GM21723 (cell line): ENCODE data around the gene BCL11A.

Experiments
- ATAC-seq: cut with Tn5 transposase; IDR thresholded peaks from one replicate; pipeline ENCODE4 v1.9.1; 2021; ENCODE audit warnings: mild to moderate bottlenecking, moderate library complexity; ENCODE audit not compliant: unreplicated experiment

The BCL11A gene

DNA sequence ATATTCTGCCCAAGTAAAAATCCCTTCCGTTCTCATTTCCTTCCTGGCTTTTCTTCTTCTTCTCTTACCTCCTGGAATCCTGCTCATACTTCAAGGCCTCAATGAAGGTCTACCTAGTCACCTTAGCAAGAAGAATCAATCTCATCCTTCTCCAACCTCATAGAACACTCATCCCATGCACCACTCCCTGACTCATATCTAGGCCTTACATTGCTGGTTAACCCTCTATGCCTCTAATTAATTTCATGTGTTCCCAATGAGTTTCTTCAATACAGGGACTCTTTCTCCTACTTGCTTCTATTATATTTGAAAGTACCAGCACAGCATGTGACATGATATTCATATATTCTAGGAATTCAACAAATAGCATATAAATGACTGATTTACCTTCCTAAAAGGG lies 63.0 kb downstream of the BCL11A start:
- no peak for ATAC-seq

DNA sequence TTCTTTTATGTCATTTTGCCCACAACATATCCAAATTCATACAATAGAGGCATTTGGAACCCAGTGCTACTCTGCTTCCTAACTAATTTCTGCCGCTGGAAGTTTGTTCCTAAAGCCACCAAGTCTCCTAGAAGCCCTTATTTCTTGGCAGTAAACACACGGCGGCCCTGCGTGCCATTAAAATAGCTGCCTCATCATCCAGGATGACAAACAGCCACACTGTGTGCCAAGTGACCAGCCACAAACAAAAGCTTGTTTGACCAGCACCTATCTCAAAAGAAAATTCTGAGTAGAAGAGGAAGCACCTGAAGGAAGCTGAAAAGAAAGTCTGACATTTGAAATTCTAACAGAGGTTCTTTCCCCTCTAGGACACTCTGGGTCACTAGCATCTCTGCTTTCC lies 64.2 kb downstream of the BCL11A start:
- no peak for ATAC-seq

DNA sequence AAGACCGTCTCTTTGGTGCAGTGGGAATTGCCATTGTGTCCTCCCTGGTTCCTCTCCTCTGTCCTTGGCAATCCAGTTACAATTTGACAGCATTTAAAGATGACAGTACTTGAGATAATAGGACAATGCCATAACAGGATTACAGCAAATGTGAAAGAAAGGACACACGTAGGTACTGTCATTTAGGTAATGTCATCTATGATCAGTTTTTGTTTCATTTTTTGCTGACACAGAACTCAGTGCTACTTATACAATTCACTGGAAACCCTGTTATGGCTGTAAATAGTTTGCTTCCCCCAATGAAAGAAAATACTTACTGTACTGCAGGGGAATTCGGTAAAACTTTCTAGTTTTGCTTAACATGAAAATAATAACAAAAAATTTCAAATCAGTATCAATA lies 65.2 kb downstream of the BCL11A start:
- peak; percentile 71 for ATAC-seq

DNA sequence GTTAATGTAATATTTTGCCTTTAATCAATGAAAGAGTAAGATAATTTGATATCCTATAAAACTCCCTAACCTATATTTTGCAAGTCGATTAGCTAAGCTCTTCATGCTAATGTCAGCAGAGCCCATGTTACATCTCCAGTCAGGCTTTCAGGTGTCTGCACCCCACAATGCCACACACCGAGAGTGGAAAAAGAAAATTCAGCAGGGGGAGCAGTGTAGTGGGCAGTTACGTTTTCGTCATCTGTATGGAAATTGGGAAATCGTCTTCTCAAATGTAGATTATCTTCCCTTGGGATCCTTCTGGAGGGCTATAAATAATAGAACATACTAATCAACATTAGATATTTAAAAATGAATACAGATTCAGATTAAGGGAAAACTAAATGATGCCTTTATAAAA lies 66.3 kb downstream of the BCL11A start:
- ATAC-seq = no peak

DNA sequence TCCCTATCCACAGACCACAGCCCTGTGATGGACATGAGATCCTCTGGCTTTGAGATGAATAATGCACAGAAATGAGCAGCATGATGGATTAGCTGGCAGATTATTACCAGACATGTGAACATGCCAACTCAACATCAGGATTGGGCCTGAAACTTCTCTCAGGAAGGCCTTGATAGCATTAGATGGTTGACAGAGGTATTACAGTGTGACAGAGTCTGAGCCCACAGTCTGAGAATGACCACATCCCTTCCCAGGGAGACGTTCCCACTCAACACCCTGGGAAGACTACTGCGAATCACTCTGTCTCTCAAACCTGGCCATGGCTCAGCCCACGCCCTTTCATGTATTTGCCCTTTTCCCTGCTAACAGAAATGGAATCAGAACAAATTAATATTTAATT lies 66.9 kb downstream of the BCL11A start:
- ATAC-seq = no peak

DNA sequence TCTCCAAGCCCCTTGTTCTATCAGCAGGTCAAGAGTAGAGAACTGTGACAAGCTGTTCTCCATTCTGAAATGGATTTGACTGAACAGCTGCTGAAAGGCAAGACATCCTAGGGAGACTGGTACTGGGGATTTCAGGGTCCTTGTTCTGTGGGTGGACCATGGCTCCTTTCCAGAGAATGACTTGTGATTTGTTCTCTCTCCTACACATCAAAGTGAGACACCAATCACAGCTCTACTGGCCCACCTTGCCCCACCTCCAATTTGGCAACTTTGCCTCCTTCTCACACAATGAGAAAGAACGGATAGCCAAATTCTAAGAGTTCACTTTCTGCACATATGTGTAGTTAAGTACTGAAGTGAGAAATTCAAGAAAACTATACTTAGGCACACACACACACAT lies 67.4 kb downstream of the BCL11A start:
- ATAC-seq = no peak

DNA sequence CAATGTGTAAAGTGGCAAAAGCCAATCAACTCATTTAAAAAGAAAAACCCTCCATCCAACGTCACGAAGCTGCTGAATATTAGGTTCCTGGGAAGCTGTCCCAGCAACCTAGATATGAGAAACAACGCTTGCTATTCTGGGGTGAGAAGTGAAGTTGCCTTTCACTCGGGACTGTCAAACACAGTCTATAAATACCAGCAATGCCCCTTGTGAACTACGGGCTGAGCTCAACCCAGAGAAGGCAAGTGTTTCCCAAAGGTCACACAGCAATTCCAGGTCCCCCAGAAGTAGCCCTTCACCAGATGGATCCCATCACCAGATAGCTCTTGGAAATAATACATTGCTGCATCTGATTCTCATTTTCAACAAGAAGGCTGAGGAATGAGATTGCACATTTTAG lies 67.9 kb downstream of the BCL11A start:
- ATAC-seq = no peak

DNA sequence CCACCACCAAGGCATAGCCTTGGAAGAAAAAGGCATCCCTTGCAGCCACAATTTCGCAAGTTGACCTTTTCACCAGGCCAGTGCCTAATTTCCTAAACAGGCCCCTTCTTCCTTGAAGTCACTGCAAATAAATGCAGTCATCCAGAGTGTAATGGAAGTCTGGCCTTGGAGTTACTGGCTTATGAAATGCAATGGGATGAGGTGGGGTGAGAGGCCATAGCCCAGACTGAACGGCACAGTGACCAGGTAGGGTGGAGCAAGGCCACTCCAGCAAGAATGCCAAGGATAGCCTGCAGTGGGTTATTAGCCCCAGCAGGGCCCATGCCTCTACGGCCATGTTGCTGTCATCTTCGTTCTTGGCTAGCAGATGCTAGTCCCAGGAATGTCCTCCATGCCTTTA lies 68.4 kb downstream of the BCL11A start:
- no peak for ATAC-seq

DNA sequence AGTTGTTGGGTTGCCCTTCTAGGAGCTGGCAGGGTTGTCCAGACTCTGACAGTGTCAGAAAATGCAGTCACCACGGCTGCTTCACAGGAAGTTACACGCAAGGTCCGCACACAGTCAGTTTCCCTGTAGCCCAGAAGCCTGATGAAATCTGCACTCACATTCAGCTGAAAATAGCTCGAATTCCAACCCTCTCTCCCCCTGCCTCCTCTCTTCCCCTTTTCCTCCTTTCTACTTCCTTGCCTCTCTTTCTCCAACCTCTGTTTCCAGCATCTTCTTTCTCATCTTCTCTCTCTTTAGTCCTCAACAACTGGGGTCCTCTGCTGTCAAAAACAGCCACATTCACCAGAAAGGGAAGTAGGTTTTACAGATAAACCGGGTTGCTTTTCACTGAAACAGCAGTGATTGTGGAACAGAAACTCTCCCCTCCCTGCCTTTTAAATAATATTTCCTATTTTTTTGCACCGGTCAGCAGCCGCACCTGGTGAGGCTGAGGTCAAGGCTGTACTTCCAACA lies 69.3 kb downstream of the BCL11A start:
- no peak for ATAC-seq

DNA sequence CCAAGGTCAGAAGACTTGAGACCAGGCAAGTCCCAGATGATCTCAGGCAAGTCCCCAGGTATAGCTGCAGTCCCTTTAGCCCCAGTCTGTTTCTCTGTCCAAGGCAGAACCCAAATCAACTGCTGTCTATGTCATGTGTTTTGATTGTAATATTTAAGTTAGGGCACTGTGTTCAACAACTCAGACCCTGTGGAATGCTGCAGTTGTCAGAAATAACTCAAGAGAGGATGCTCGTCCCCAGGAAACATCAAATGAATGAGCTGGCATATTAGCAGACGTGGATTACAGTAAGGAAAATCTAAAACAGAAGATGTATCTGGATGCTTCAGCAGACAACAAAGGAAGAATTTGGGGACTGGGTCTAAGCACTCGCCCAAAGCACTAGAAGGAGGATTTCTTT lies 70.1 kb downstream of the BCL11A start:
- ATAC-seq = no peak

DNA sequence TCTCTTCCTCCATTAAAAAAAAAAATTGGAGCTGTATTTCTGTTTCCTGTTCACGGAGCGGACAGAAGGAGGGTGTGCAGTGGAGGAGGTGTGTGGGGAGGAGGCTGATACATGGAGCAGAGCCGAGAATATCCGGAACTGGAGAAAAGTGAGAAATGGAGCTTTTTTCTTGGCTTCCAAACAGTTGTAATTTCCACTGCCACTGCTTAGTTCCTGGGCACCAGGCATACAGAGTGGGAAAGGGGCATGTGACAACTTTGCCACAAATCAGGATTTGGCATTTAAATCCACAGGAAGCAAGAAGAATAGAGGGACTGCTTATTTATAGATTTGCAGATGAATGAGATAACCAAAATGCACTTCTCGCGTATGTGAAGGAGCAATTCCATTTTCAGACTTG lies 71.2 kb downstream of the BCL11A start:
- ATAC-seq = no peak

DNA sequence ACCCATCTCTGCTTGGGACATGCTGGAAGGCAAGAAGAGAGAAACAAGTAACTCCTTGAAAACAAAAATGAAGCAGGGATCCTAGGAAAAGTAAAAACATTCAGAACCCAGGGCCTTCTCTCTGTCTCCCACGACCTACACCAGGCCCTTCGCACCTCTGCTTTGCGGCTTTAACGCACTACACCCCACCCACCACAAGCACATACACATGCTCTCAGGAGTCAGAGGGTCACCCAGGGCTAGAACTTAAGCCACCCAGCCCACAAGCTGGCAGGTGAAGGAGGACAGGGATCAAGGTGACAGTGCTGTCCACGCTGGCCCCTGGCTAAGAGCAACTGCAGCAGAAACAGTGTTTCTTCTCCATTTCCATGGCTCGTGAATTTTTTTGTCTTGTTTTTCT lies 72.2 kb downstream of the BCL11A start:
- ATAC-seq = no peak

DNA sequence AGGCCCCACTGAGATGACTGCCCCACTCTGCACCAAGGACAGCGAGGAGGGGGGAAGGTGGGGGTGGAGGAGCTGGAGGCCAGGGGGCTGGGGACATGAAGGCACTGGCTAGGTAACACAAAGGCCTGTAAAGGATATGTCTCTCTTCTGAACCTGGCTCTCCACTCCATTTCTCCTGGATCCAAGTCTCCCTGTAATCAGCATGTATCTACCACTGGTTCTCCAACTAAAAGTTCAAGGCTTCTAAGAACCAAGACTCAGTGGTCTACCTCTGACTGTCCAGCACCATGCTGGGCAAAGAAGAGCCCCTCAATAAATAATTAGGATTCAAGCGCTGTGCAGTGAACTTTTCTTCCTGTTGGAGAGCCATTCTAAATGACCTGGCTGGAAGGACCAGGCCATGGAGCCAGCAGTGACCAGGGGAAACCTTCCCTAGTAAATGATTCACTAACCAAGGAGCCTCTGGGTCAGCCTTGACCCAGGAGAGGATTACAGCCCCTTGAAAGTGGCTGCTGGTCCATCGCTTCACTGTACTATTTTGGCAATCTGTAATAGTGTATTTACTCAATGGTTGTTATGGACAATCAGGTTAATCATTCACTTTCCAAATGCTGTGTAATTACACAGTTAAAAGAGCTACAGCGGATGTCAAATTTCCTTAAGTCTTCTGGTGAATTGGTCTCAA lies 73.2 kb downstream of the BCL11A start:
- no peak for ATAC-seq

DNA sequence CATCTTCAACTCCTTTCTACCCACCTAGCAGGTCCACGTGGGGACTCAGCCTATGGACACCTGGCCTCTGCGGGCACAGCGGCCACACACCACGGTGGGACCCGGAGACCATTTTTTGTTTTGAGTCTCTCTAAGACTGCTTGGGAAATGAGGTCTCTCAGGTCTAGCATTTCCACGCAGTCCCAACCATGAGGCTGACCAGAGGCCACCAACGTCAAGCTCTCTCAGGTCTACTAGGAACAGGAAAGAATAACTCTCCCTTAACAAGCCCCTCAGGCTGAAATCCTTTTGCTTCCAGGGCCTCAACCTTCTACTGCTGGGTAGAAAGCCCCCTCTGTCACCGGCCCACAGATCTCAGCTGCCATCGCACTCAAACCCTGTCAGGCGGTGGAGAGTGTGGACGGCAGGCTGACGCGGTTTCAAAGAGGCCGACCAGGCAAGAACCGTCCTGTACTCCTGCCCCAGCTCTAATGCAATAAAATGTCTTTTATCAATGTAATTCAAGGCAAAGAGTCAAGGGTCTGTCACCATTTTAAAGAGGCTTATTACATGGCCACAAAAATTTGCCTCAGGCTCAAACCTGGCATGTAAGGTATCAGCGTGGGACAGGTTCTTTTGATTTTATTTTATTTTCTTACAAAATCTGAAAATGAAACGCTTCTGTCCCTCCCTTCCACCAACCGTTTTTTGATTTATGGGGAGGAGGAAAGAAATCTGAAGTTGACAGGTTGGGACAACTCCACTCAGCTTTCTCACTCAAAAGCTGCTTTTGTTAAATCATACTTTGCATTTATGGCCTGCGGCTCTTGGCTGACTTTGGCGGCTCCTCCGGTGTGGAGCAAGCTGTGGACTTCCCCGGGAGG lies 74.0 kb downstream of the BCL11A start:
- ATAC-seq = no peak

DNA sequence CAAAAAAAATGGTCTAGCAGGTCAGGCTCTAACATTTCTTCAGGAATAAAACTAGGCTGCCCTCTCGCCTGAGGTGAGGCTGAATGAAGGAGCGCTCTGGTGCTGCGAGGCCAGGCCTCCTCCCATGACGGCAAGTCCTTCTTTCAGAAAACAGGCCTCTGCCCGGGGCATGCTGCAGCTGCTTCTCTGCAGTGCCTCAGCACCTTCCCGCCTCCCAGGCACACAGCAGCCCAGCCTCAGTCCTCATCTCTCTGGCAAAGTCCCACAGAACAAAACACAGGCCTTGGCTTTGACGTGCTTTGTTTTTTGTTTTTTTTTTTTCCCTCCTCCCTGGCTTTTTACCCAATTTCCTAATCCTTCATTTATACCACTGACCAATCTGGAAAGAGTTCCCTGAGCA lies 74.8 kb downstream of the BCL11A start:
- ATAC-seq = no peak

DNA sequence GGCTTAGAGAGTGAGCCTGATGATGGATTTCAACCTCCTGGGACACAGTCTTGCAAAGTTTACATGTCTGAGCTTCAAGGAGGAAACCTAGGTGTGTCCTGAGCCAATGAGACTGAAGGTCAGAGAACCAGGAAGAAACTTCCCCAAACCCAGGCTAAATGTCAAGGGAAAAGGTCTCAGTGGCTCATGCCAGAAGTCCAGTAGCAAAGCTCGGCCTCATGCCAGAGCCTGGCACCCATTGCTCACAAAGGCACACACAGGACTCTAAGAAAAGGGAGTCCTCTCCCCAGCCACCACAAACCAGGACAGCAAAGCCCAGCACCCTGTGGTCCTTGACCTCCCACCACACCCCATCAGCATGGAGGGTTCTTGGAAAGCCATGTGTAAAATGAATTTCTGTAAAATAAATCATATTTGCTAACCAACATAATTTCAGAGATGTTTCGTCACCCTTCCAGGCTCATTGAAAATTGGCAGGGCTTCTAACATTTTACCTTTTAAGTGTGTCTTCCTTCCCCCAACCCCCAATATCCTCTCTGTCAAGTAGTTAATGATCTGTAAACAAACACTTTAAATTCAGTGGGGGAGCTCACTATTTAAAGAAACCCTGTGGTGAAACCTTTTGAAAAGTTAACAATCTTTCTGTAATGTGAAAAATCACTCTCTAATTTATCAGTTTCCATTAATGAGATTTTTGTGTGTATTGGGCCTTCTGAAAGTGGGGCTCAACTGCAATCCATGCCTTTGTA lies 77.1 kb downstream of the BCL11A start:
- ATAC-seq = no peak

DNA sequence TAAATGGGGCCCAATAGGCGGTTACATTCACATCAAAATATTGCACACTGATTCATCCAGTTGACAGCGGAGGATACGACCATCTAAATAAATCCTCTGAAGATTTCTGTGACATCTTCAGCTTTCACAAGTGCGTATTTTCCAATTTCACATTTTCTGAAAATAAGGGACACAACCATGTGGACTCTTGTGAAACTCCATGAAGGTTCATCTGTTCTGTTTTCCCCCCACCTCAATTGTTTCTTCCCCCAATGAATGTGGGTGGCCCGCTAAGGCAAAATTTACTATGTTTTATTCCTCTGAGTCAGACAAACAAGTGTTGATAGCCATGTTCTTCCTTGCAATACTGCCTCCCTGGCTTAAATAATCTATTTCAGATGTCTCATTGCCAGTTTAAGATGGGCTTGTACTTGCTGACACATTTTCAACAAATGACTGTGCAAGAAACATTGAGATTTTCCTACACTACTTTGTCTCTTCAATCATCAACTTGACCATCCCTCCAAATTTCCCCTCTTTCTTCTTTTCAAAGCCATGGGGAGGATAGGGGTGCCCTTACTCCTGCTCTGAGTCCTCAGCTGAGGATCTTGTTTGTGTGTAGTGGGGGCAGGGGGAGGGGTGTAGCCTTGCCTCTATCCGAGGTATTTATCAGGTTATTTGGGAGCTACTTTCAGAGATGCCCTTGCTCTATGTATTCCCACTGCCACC lies 78.2 kb downstream of the BCL11A start:
- ATAC-seq = no peak

DNA sequence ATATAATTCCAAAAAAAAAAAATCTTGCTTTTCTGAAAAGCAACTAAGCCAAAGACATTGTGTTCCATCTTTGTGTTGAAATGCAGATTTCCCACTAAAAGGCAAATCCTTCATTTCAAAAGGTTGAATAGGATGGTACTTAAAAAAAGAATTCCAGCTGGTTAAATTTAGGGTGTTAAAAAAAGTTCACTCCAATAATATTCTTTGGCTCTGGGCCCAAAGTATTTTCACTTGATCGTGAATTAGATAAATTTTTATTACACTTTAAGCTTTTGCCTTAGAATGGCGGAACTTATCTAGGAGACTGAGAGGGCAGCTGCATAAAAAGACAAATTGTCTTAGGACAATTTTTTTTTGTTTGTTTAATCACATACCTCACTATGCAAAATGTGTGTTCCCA lies 79.2 kb downstream of the BCL11A start:
- no peak for ATAC-seq

DNA sequence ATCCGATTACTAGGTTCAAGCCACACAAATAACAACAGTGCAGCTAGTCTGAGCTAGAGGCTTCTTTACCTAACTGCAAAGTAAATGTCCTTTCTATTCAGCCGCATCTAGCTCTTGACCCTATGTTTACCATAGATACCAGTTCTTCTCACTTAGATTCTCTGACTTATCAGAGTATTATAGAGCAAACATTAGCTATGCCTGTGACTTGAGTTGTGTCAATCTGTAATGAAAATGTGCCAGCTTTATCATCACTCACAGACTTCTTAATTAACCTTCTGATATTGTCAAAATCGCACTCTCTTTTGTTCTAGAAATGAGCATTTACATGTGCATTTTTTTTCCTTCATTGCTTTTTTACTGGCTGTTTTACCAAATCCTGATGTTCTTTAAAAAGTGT lies 79.9 kb downstream of the BCL11A start:
- no peak for ATAC-seq

DNA sequence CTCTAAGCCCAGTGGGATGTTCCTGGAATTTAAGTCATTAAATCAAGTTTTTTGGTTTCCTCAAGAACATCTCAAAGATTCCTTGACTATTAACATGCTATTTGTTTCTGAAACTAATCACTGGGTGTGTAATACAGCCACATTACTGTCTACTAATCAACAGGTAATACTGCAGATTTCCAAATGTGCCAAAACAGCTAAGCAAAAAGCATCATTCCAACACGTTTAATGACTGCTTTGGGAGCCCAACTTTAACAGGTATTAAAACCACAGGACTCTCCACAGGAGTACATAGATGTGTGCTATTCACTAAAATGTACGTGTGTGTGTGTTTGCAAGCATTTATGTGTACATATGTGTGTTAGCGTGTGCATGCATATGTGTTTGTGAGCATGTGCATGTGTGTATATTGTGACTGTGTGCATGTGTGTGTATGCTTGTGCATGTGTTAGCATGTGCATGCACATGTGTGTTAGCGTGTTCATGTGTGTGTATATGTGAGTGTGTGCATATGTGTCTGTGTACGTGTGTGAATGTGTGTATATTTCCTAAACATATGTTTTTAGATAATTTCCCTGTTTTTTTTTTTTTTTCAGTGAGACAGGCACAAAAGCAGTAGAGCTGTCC lies 80.7 kb downstream of the BCL11A start:
- no peak for ATAC-seq

DNA sequence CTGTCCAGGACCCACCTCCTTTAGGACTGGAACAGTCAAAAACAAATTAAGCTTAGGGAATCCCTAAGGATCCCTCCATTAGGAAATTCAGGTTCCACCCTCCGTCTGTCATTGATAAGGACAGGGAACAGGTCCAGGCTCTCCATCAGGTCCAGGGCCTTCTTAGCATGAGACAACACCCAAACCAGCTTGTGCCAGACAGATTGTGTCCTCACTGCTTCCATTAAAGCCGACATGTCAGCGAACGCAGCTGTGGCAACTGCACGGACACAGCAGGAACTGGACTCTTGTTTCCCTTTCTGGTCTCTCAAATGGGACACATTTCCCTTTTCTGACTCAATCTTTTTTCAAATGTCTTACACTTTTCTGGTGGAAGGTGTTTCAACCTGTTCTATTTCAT lies 81.4 kb downstream of the BCL11A start:
- no peak for ATAC-seq
